Caco-2 (cell line): ENCODE results near the gene CACNA2D1. TPM values are rescaled to one million over a fixed set of nuclear protein-coding genes. Genes with fewer than 3 reads are reported as not detected.

Experiments
- BruUV-seq: library from RNA; stranded (reverse); fragments of 400-500 nt; replicated peaks from 2 replicates; lab custom pipeline; 2021; lab: Mats Ljungman, UMichigan
- CTCF ChIA-PET: fragments of 300-600 bp; sonication (Branson Sonifier 250); formaldehyde crosslinking; loops from one replicate; lab custom pipeline; 2022; ENCODE audit warnings: antibody characterized with exemption; lab: Charles Lee
- POLR2A ChIA-PET: fragments of 300-600 bp; sonication (Branson Sonifier 250); formaldehyde crosslinking; loops from one replicate; lab custom pipeline; 2022; ENCODE audit warnings: antibody characterized with exemption; lab: Charles Lee
- DNase-seq, 2 experiments: peaks; one replicate each; pipeline versions ENCODE4 v3.0.0 to v3.0.0-alpha.2; 2020 to 2022
- H3K27me3 ChIP-seq: replicated peaks from 2 replicates; pipeline ENCODE4 v1.6.0; 2011; ENCODE audit warnings: low read length; ENCODE audit not compliant: control insufficient read depth, insufficient read depth
- H3K36me3 ChIP-seq: 2 replicates; pipeline ENCODE4 v1.5.1; 2011; ENCODE audit warnings: low read length; ENCODE audit not compliant: control insufficient read depth, insufficient read depth
- H3K4me1 ChIP-seq: fragments of 250-450 bp; sonication (Bioruptor Pico); 2 replicates; pipeline ENCODE4 v1.5.1; 2020; ENCODE audit warnings: mild to moderate bottlenecking
- H3K4me3 ChIP-seq: 2 replicates; pipeline ENCODE4 v1.5.1; 2011; ENCODE audit warnings: low read depth, mild to moderate bottlenecking, control low read depth, low read length
- H3K9me3 ChIP-seq: fragments of 250-450 bp; sonication (Bioruptor Pico); 2 replicates; pipeline ENCODE4 v1.5.1; 2020; ENCODE audit warnings: mild to moderate bottlenecking, moderate library complexity
- H3K27ac Mint-ChIP-seq: one replicate; pipeline ENCODE4 v1.8.0; 2022; ENCODE audit warnings: mixed read lengths; ENCODE audit not compliant: unreplicated experiment
- H3K27me3 Mint-ChIP-seq: one replicate; pipeline ENCODE4 v1.8.0; 2022; ENCODE audit warnings: mixed read lengths; ENCODE audit not compliant: insufficient read depth, unreplicated experiment
- H3K36me3 Mint-ChIP-seq: one replicate; pipeline ENCODE4 v1.8.0; 2022; ENCODE audit warnings: mild to moderate bottlenecking, mixed read lengths; ENCODE audit not compliant: insufficient read depth, unreplicated experiment
- H3K4me1 Mint-ChIP-seq: one replicate; pipeline ENCODE4 v1.8.0; 2022; ENCODE audit warnings: low read depth, mixed read lengths; ENCODE audit not compliant: unreplicated experiment
- H3K4me3 Mint-ChIP-seq: one replicate; pipeline ENCODE4 v1.8.0; 2022; ENCODE audit warnings: mild to moderate bottlenecking, moderate library complexity, mixed read lengths; ENCODE audit not compliant: unreplicated experiment
- H3K9me3 Mint-ChIP-seq: one replicate; pipeline ENCODE4 v1.8.0; 2022; ENCODE audit warnings: mixed read lengths; ENCODE audit not compliant: unreplicated experiment
- CTCF ChIP-seq, 2 experiments: fragments of 200-600 bp in 1 of 2; IDR thresholded peaks; 1 replicate in 1 of 2; 2 replicates in 1 of 2; pipeline versions ENCODE4 v1.5.1 to v1.8.0; 2011 to 2022; ENCODE audit warnings: antibody characterized with exemption in 1 of 2, control low read depth in 1 of 2, inconsistent platforms in 1 of 2, low read depth in 1 of 2, low read length in 1 of 2, mild to moderate bottlenecking in 1 of 2, moderate library complexity in 1 of 2; ENCODE audit not compliant: insufficient read depth in 1 of 2, severe bottlenecking in 1 of 2, unreplicated experiment in 1 of 2
- intact Hi-C: fragments of 100-400 bp; cut with micrococcal nuclease; formaldehyde crosslinking; loops from one replicate; pipeline ENCODE4 v1.10.0; 2022; ENCODE audit not compliant: unreplicated experiment
- total RNA-seq: library from RNA; stranded (reverse); gene quantifications from 2 replicates; pipeline ENCODE4 v1.2.3, GENCODE V29; 2022

The CACNA2D1 gene
- total RNA-seq, 1 experiment from 2014 or later: not detected

- intact Hi-C loops: no loop called here
- Mint-ChIP-seq H3K9me3 (no peaks in the 10 kb centered on the region), H3K27me3 (peaks cover 2% of the 10 kb centered on the region), H3K27ac (no peak overlapping the region), H3K4me3 (no peak overlapping the region), H3K36me3 (no peaks in the 10 kb centered on the region), H3K4me1 (no peaks in the 10 kb centered on the region)
- 0 out of 2 replicates have a peak, but pooled peaks cover 4% of the 10 kb centered on the region for H3K4me1 ChIP-seq
- no peak for DNase-seq
- no peak for TF ChIP-seq CTCF (IDR thresholded peaks at IDR 0.05; ENCODE audit: insufficient read depth in 1 of 2, low read depth in 1 of 2, low read length in 1 of 2, severe bottlenecking in 1 of 2, unreplicated experiment in 1 of 2)
- no TSS peak for BruUV-seq
- CTCF ChIA-PET: no interaction called here
- no peaks in the 10 kb centered on the region for H3K9me3 ChIP-seq
- H3K36me3 ChIP-seq: no peaks in the 10 kb centered on the region
- H3K4me3 ChIP-seq: no peak overlapping the region
- H3K27me3 ChIP-seq: no peaks in the 10 kb centered on the region
- POLR2A ChIA-PET: no interaction called here
Measured at GRCh38 chr7:82364048-82364447, 79.5 kb downstream of the CACNA2D1 start.

- ChIA-PET POLR2A (no interaction called here), CTCF (no interaction called here)
- H3K4me3 ChIP-seq: no peak overlapping the region
- 0 out of 2 replicates have a peak, but pooled peaks cover 4% of the 10 kb centered on the region for H3K4me1 ChIP-seq
- DNase-seq: no peak
- Mint-ChIP-seq H3K27me3 (peaks cover 2% of the 10 kb centered on the region), H3K27ac (no peak overlapping the region), H3K9me3 (no peaks in the 10 kb centered on the region), H3K36me3 (no peaks in the 10 kb centered on the region), H3K4me3 (no peak overlapping the region), H3K4me1 (no peaks in the 10 kb centered on the region)
- BruUV-seq: no TSS peak
- no peaks in the 10 kb centered on the region for H3K9me3 ChIP-seq
- TF ChIP-seq CTCF (IDR thresholded peaks at IDR 0.05; ENCODE audit: insufficient read depth in 1 of 2, low read depth in 1 of 2, low read length in 1 of 2, severe bottlenecking in 1 of 2, unreplicated experiment in 1 of 2): no peak
- no peaks in the 10 kb centered on the region for H3K36me3 ChIP-seq
- intact Hi-C loops: no loop called here
- H3K27me3 ChIP-seq: no peaks in the 10 kb centered on the region
Measured at GRCh38 chr7:82362129-82362706, 81.4 kb downstream of the CACNA2D1 start.

GRCh38 chr7:82360591-82361368, 82.8 kb downstream of the CACNA2D1 start:
- DNase-seq: no peak
- intact Hi-C loops: no loop called here
- H3K27ac Mint-ChIP-seq: no peak overlapping the region
- H3K27me3 ChIP-seq: no peaks in the 10 kb centered on the region
- no peak for TF ChIP-seq CTCF (IDR thresholded peaks at IDR 0.05; ENCODE audit: insufficient read depth in 1 of 2, low read depth in 1 of 2, low read length in 1 of 2, severe bottlenecking in 1 of 2, unreplicated experiment in 1 of 2)
- H3K4me3 ChIP-seq: no peak overlapping the region
- CTCF ChIA-PET: no interaction called here
- no peaks in the 10 kb centered on the region for H3K9me3 Mint-ChIP-seq
- no peaks in the 10 kb centered on the region for H3K9me3 ChIP-seq
- H3K4me3 Mint-ChIP-seq: no peak overlapping the region
- H3K4me1 Mint-ChIP-seq: no peaks in the 10 kb centered on the region
- no peaks in the 10 kb centered on the region for H3K36me3 Mint-ChIP-seq
- POLR2A ChIA-PET: no interaction called here
- 0 out of 2 replicates have a peak, but pooled peaks cover 4% of the 10 kb centered on the region for H3K4me1 ChIP-seq
- H3K36me3 ChIP-seq: no peaks in the 10 kb centered on the region
- BruUV-seq: no TSS peak
- peaks cover 2% of the 10 kb centered on the region for H3K27me3 Mint-ChIP-seq
